DND-41 (cell line): ENCODE data around the gene LRRC4B.

Experiments
- ATAC-seq: fragments of 200-7000 bp; cut with Tn5 transposase; 3 replicates; pipeline ENCODE4 v1.9.1; 2021; ENCODE audit warnings: low read depth; ENCODE audit not compliant: insufficient read depth
- DNase-seq: peaks from one replicate; pipeline ENCODE4 v3.0.0-alpha.2; 2020
- H2AFZ ChIP-seq: 2 replicates; pipeline ENCODE4 v1.6.0; 2012; ENCODE audit warnings: low read depth, low read length
- H3K27ac ChIP-seq: 2 replicates; pipeline ENCODE4 v1.5.1; 2012; ENCODE audit warnings: low read length, inconsistent platforms
- H3K27me3 ChIP-seq: fragments of 200-600 bp; sonication (generic); 2 replicates; pipeline ENCODE4 v1.6.0; 2012; ENCODE audit warnings: low read length, mild to moderate bottlenecking, inconsistent platforms; ENCODE audit not compliant: insufficient read depth, poor library complexity
- H3K36me3 ChIP-seq: 2 replicates; pipeline ENCODE4 v1.5.1; 2012; ENCODE audit warnings: low read length, inconsistent platforms; ENCODE audit not compliant: insufficient read depth
- H3K4me1 ChIP-seq: 2 replicates; pipeline ENCODE4 v1.5.1; 2012; ENCODE audit warnings: mild to moderate bottlenecking, low read length; ENCODE audit not compliant: insufficient read depth
- H3K4me2 ChIP-seq: 2 replicates; pipeline ENCODE4 v1.6.0; 2012; ENCODE audit warnings: mild to moderate bottlenecking, moderate library complexity, low read length, inconsistent platforms; ENCODE audit not compliant: insufficient read depth
- H3K4me3 ChIP-seq, 2 experiments: fragments of 200-600 bp in 1 of 2; shearing (Covaris generic) in 1 of 2; 2 replicates each; pipeline ENCODE4 v1.5.1; 2012 to 2016; ENCODE audit warnings: inconsistent platforms in 2 of 2, low read length in 2 of 2, mild to moderate bottlenecking in 2 of 2, low read depth in 1 of 2, moderate library complexity in 1 of 2
- H3K79me2 ChIP-seq: 2 replicates; pipeline ENCODE4 v1.6.0; 2012; ENCODE audit warnings: low read length, inconsistent platforms; ENCODE audit not compliant: insufficient read depth
- H3K9ac ChIP-seq: 2 replicates; pipeline ENCODE4 v1.6.0; 2012; ENCODE audit warnings: low read depth, mild to moderate bottlenecking, inconsistent platforms, low read length, moderate library complexity
- H3K9me3 ChIP-seq: 2 replicates; pipeline ENCODE4 v1.5.1; 2012; ENCODE audit warnings: low read length, moderate library complexity, mild to moderate bottlenecking, inconsistent platforms; ENCODE audit not compliant: insufficient read depth, severe bottlenecking
- H4K20me1 ChIP-seq: 2 replicates; pipeline ENCODE4 v1.6.0; 2012; ENCODE audit warnings: low read length; ENCODE audit not compliant: insufficient read depth
- CTCF ChIP-seq: IDR thresholded peaks from 2 replicates; pipeline ENCODE4 v1.5.1; 2012; ENCODE audit warnings: borderline replicate concordance, low read length, moderate library complexity, mild to moderate bottlenecking; ENCODE audit not compliant: poor library complexity, severe bottlenecking; ENCODE audit errors: extremely low read depth
- EZH2 ChIP-seq: IDR thresholded peaks from 3 replicates; pipeline ENCODE4 v1.6.1; 2012; ENCODE audit warnings: borderline replicate concordance, low read depth, mild to moderate bottlenecking, moderate library complexity, low read length, inconsistent platforms; ENCODE audit not compliant: severe bottlenecking

LRRC4B gene

GRCh38 chr19:50513746-50514345 is 54.4 kb downstream of the LRRC4B start, which contains the start of gene ASPDH:
ASPDH (minus strand) TSS chr19:50513913; CDS start chr19:50513823, 90 bp downstream.
- Histone ChIP-seq H3K9ac (no peak within 1 kb of the TSS), H3K36me3 (no peaks in the 10 kb centered on the region), H3K4me1 (peaks cover 21% of the 10 kb centered on the region)

GRCh38 chr19:50512999-50513745 is 55.1 kb downstream of the LRRC4B start:
- H2AFZ ChIP-seq: no peak overlapping the region
- H3K4me3 ChIP-seq: no peak overlapping the region
- DNase-seq: no peak
- no peaks in the 10 kb centered on the region for H3K27me3 ChIP-seq
- H3K9me3 ChIP-seq: no peaks in the 10 kb centered on the region
- no peak overlapping the region for H3K9ac ChIP-seq
- peaks cover 21% of the 10 kb centered on the region for H3K4me1 ChIP-seq
- no peak for ATAC-seq
- no peak overlapping the region for H3K4me2 ChIP-seq
- no peaks in the 10 kb centered on the region for H4K20me1 ChIP-seq
- H3K36me3 ChIP-seq: no peaks in the 10 kb centered on the region
- no peak for TF ChIP-seq EZH2
- TF ChIP-seq CTCF: no peak
- peaks cover 6% of the 10 kb centered on the region; the same call in 1 of the 2 replicates for H3K79me2 ChIP-seq
- no peak overlapping the region for H3K27ac ChIP-seq

More at GRCh38 chr19:50513746-50514345, 54.4 kb downstream of the LRRC4B start, which contains the start of gene ASPDH:
- Histone ChIP-seq H2AFZ (no peak within 1 kb of the TSS), H3K79me2 (peaks cover 6% of the 10 kb centered on the region; the same call in 1 of the 2 replicates), H3K9me3 (no peaks in the 10 kb centered on the region), H4K20me1 (no peaks in the 10 kb centered on the region), H3K4me2 (no peak within 1 kb of the TSS), H3K27me3 (no peaks in the 10 kb centered on the region), H3K27ac (no peak within 1 kb of the TSS), H3K4me3 (no peak within 1 kb of the TSS)
- no peak for ATAC-seq
- no peak for TF ChIP-seq CTCF
- no peak for DNase-seq

- H3K9me3 ChIP-seq: no peaks in the 10 kb centered on the region
- no peaks in the 10 kb centered on the region for H3K36me3 ChIP-seq
- peak overlapping the region in 1 of 2 experiments; percentile 90; a peak in 2 of 4 replicates for H3K4me3 ChIP-seq
- H3K27ac ChIP-seq: no peak overlapping the region
- peak overlapping the region; percentile 92 for H2AFZ ChIP-seq
- ATAC-seq (no peak), DNase-seq (no peak)
- H3K27me3 ChIP-seq: no peaks in the 10 kb centered on the region
- peaks cover 21% of the 10 kb centered on the region for H3K4me1 ChIP-seq
- H3K79me2 ChIP-seq: peaks cover 6% of the 10 kb centered on the region; the same call in 1 of the 2 replicates
- TF ChIP-seq CTCF (no peak), EZH2 (no peak)
- peak overlapping the region; percentile 93 for H3K4me2 ChIP-seq
- H3K9ac ChIP-seq: peak overlapping the region; percentile 68
- H4K20me1 ChIP-seq: no peaks in the 10 kb centered on the region
These were observed 55.9 kb downstream of the LRRC4B start for GRCh38 chr19:50512112-50512998.
